Ecto neural progenitor cell (in vitro differentiated cells): ENCODE results near the gene TSPAN18.

Experiments used
- DNase-seq: peaks from one replicate; pipeline ENCODE4 v3.0.0-alpha.2; 2018; ENCODE audit warnings: low spot score

TSPAN18 gene

DNA sequence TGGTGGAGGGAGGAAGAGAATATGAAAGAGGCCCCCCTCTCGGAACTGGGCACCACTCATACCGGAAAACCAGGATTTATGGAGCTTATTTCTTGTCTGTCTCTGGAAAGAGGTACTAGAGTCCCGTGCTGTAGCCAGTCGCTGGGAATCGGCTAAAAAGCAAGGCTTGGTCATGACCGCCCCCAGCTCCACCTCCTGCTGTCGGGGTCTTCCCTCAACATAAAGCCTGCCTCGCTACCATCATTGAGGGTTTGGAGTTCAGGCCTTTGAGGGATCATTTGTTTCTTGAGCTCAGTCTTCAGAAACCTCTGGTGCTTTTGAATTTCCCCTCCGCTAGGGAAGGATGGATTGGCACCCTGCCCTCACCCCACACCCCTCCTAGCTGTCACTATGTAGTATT, 97.1 kb downstream of the TSPAN18 start:
- DNase-seq, result no peak

DNA sequence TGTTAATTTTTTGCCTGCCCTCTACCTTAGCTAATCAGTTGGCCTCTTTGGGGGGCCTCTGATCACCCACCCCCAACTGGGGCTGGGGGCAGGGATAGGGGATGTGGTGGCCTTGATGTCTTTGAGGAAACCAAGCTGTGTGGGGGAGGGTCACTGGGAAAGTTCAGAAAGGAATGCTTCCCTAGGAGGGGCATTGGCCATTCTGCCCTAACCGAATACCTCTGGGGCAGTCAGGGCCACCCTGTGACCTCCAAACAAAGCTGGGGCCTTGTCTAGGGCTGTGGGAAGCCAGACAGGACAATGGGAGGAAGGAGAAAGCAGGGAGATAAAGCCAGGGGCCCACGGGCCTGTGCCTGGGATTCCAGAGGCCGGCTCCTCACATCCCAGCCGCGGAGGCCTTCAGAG, 97.5 kb downstream of the TSPAN18 start:
- peak; percentile 90 for DNase-seq

- no peak for DNase-seq
Measured at GRCh38 chr11:44825058-44825785, 98.5 kb downstream of the TSPAN18 start.

GRCh38 chr11:44826922-44827643, 100.3 kb downstream of the TSPAN18 start:
- DNase-seq, result no peak

GRCh38 chr11:44828296-44828695, 101.5 kb downstream of the TSPAN18 start:
- no peak for DNase-seq

DNA sequence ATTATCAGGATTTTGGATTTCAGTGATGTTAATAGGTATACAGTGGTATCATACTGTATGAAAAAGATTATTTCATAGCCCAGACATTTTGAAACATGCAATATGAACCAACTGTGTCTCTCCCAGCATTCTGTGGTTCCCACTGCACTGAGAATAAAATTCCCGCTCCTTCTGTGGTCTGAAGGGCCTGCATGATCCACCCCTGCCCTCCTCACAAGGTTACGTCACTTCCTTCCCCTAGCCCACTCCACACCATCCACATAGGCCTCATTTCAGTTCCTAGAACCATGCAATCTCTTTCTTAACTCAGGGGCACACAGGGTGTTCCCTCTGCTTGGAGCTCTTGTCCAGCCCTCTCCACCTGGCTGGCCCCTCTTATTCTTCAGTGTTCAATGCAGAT, 103.1 kb downstream of the TSPAN18 start:
- no peak for DNase-seq

GRCh38 chr11:44831605-44832394, 105.0 kb downstream of the TSPAN18 start:
- no peak for DNase-seq

DNA sequence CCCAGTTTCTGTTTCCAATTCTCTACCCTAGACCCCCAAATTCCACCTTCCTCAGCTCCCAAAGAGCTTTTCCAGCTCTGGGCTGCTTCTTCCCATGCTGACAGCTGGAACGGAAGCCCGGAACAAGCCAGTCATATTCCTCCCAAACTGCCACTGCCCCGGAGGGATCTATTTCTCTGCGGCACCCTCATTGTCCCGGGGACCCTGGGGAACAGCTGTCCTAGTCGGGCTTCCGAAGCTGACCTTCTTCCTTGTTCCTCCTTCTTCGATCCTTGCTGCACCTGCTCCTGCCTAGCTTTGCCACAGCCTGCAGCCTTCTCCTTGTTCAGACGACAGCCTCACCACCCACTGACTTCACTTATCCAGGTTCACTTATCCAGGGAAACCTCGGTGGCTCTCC, 105.7 kb downstream of the TSPAN18 start:
- no peak for DNase-seq

DNA sequence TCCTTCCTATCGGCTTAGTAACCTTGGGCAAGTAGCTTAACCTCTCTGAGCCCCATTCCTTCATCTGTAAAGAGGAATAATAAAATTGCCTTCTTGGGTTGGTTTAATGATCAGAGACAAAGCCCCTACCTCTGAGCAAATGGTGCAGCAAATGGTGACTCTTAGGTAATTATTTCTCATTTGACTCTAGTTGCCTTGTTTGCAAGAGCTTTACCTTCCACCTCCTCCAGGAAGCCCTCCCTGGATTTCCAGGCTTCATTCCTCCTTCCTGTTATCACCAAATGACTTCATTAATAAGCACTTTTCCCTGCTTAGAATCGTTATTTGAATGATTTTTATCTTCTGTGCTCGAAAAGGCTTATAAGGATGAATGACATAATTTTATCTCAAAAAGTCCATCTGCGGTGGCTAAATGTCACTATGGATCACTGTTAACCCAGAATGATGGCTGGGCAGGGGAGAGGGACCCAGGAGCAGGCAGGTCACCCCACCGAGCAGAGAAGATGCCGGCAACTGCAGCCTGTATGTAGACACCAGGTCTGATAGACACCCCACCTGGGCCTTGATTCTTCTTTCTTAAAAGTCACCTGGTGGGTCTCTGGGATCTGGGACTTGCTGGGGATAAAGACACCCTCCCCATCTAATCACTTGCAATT, 106.6 kb downstream of the TSPAN18 start:
- no peak for DNase-seq

GRCh38 chr11:44833877-44834452, 107.2 kb downstream of the TSPAN18 start:
- peak; percentile 70 for DNase-seq

- no peak for DNase-seq
Measured at GRCh38 chr11:44834846-44835245, 108.1 kb downstream of the TSPAN18 start.

GRCh38 chr11:44835296-44835695, 108.5 kb downstream of the TSPAN18 start:
- no peak for DNase-seq

DNA sequence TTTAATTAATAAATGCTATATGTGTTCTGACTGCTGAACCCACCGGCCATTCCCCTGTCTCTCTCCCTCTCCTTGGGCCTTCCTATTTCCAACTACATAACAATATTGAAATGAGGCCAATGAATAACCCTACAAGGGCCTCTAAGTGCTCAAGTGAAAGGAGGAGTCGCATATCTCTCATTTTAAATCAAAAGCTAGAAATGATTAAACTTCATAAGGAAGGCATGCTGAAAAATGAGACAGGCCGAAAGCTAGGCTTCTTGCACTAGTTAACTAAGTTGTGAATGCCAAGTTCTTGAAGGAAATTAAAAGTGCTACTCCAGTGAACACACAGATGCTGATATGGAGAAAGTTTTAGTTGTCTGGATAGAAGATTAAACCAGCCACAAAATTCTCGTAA, 109.2 kb downstream of the TSPAN18 start:
- DNase-seq, result no peak

DNA sequence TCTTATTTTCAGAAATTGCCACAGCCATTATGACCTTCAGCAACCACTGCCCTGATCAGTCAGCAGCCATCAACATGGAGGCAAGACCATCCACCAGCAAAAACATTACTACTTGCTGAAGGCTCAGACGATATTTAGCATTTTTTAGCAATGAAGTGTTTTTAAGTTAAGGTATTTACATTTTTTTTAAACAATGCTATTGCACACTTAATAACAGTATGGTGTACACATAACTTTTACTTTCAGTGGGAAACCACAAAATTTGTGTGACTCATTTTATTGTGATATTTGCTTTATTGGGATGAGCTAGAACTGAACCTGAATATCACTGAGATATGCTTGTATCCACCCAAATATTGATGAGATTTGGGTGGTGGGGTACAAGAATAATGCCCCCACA, 110.9 kb downstream of the TSPAN18 start:
- DNase-seq, result no peak

DNA sequence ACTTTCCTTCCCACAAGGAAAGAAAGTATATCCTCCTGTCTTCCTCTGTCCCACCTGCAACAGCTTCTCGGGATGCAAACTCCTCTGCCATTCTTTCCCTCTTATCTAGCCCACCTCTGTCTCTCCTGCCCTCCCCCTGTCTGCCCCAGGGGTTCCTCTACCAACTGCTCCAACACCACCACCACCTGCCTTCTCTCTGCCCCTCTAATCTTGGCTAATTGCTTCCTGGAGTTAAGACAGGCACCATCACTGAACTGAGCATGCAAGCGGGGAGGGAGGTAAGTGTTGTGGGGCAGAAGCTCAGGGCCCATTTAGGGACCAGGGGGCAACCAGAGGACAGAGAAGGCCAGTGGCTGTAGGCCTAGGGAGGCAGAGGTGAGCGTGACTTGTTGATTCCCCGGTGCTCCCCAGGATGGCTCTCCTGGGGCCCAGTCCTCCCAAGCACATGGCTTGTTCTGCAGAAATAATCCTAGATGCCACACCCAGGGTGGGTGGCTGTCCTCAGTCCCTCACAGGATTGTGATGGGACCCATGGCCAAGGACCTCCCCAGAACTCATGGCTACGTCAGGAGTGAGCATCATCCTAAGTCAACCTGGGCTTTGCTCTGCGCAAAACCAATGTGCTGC, 112.8 kb downstream of the TSPAN18 start:
- no peak for DNase-seq

GRCh38 chr11:44840085-44840478, 113.3 kb downstream of the TSPAN18 start:
- no peak for DNase-seq

DNA sequence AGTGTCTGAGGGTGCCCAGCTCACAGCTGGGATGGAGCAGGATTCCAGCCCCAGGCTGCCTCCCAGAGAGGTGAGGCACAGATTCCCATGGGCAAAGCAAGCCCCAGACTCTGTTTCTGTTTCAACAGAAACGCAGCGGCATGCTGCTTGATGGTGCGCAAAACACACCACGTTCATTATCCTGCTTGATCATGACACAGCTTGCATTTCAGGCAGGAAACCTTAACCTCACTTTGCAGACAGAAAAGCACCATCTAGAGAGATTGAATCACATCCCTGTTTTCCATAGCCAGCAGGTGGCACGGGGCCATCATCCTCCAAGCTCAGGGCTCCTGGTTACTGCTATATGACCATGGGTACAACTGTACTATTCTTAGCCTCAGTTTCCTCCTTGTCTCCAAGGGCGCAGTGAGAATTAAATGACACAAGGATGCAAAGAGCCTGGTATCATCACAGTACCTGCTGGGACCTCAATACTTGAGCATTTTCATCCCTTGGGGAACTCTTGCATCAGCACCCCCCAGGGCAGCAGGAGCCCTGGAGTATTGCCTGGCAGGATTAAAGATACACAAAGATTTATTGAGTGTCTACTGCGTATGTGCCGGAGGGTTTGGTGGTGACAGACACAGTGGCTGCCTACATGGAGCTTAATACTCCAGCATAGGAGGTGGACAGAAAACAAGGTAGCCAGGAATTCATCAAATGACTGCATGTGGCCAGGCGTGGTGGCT, 113.9 kb downstream of the TSPAN18 start:
- DNase-seq, result no peak

DNA sequence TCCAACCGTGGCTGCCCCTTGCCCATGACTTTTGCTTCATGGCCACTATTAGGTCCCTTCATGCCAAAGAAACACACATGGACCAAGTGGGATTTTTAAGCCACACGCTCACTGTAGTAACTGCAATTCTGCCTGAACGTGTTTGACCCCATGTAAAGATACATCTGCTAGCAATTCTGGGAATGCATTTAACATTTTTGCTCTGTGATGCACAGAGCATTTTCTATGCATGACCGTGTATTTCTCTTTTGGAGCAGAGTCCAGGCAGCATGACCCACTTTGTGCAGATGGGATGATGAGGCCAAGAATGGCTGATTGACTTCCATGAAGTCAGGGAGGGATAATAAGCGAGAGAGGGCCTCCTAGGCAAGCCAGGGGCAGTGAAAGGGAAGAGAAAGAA, 115.5 kb downstream of the TSPAN18 start:
- DNase-seq, result no peak

GRCh38 chr11:44846852-44847251, 120.1 kb downstream of the TSPAN18 start:
- DNase-seq, result no peak

- DNase-seq, result no peak
Measured at GRCh38 chr11:44847316-44847715, 120.6 kb downstream of the TSPAN18 start.
